Raji (cell line): Measurements from ENCODE around the gene ZNF362.

Experiments
- POLR2A ChIP-seq: IDR thresholded peaks from 2 replicates; pipeline ENCODE4 v1.6.1; 2011; ENCODE audit warnings: low read depth, low read length, control low read depth; ENCODE audit not compliant: insufficient read depth

The ZNF362 gene

DNA sequence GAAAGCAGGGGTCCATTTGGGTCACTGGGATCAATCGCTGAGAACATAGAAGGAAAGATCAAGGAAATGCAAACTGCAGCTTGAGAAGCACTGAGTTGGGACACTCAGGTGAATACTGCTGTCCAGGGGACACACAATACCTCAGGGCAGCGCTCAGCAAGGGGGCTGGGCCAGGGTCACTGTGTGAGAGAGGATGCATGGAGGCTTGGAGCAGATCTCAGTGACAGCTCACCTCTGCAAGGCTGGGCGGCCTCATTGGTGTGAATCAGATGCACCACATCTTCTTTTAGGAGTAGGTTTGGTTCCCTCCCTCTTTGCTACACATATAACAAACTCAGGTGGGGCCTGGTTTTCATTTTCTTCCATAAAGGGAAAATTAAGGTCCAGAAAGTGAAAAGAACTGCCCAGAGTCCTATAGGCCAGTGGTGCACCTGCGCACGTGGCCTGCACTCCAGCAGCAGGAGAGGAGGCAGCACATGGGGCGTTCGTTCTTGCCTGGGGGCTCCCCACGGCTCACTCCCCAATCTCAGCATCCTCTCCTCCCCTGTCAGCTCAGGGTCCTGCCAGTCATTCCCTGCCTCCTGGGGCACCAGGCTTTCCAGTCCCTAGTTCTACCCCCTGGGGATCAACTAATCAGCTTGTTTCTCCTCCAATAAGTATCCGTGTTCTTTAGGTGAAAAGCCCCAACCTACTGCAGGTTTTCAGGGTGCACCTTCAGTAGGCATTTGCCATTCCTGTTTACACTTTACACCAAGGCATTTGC, 63.1 kb downstream of the ZNF362 start:
- TF ChIP-seq POLR2A, result no peak

DNA sequence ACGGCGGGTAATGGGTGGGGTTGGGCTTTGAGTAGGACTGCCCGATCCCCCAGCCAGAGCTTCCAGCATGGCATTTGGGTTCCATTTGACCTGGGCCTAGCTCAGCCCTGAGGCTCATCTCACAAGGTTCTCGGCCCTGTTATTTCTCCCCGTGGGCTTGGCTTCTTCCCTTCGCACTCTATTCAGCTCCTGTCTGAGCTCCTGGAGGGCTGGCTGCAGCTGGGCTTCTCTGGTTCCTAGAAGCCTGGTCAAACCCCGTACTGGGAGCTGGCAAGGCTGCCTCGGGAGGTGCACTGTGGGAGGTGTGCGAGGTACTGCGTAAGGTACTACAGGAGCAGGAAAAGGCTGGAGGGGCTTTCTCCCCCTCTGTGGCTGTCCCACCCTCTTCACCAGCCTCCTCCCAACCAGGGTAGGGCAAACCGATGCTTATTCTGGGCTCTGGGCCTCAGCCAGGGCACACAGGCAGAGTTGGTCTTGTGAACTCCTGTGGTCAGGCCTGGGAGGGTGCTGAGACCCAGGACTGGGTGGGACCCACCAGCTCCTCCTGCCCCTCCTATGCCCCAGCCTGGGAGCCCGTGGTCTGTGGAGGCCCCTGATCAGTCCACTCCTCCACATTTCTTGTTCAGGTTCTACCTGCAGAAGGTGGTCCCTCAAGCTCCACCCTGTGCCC, 63.8 kb downstream of the ZNF362 start:
- no peak for TF ChIP-seq POLR2A

DNA sequence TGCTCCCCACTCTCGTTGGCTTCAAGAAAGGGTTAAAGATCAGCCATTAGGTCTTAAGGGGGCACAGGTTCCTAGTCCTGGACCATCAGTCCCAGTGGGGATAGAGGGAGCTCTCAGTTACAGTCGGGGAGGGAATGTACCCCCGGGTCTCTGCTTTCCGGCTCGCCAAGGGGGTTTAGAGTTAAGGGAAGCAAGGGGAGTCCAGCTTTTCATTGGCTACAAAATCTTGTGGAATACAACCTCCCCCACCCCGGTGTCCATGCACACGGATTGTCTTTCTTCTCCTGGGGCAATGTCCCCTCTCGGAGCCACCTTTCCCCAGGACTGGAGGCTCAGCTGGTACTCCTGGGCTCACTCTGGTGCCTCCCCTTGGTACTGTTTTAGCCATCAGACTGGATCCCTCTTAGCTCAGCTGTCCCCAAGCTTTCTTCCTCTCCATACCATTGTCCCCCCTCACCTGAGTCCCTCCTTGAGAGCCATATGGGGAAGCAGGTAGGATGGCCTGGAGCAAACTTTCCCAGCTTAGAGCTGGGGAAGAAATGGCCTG, 64.4 kb downstream of the ZNF362 start, which contains the start of gene A3GALT2:
A3GALT2 (minus strand) TSS at position 480 of the 547 bp plus-strand sequence; CDS start at position 480, 0 bp downstream.
- TF ChIP-seq POLR2A, result no peak

DNA sequence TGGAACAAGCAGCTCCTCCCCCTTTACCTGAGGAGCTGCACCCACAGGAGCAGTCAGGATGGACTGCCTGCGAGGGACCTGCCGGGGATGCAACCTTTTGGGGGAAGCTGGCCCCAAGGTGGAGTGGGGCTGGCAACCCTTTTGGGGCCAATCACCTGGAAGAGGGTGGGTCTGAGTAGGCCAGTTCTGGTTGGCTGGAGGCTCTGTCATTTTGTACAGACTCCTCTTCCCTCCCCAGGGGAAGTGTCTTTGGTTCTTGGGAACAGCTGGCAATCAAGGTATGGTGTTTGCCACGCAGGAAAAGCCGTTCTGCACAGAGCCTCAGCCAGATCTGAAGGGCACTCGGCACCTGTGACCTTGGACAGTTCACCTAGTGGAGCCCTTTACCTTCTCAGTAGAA, 64.9 kb downstream of the ZNF362 start:
- TF ChIP-seq POLR2A, result no peak

DNA sequence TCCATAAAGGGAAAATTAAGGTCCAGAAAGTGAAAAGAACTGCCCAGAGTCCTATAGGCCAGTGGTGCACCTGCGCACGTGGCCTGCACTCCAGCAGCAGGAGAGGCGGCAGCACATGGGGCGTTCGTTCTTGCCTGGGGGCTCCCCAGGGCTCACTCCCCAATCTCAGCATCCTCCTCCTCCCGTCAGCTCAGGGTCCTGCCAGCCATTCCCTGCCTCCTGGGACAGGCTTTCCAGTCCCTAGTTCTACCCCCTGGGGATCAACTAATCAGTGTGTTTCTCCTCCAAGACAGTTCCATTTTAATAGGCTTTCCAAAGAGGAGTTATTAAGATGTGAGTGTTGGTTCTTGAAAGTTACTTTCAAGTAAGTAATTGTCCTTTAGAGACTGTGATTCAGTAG, 65.8 kb downstream of the ZNF362 start:
- no peak for TF ChIP-seq POLR2A

DNA sequence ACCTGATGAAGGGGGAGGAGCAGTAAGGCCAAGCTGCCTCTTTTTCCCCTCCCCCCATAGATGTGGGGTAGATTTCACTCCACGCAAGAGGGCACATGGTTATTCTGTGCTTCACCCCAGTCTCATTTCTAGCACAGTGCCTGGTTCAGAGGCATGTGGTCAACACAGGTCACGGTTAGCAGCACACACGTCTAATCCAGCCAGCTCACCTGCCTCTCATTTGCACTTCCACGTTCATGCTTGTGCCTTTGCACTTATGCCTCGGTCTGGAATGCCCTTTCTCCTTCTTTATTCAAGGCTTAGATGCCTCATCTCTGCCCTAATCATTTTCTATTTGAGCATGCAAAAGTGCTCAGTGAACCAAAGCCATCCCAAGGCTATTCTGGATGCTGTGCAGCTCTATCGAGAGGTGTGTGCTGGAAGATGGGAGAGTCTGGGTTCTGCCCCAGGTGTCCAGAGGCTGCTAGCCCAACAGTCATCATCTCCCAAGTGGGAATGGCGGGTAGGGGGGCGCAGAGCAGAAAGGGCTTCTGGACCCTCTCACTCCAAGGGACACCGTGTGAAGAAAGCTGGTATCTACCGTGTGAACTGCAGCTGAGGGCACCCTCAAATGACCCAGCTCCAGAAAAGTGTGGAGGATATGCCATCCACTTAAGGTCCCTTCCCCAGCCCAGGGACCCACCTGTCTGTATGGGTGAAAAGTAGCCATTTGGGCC, 66.7 kb downstream of the ZNF362 start:
- TF ChIP-seq POLR2A, result no peak

DNA sequence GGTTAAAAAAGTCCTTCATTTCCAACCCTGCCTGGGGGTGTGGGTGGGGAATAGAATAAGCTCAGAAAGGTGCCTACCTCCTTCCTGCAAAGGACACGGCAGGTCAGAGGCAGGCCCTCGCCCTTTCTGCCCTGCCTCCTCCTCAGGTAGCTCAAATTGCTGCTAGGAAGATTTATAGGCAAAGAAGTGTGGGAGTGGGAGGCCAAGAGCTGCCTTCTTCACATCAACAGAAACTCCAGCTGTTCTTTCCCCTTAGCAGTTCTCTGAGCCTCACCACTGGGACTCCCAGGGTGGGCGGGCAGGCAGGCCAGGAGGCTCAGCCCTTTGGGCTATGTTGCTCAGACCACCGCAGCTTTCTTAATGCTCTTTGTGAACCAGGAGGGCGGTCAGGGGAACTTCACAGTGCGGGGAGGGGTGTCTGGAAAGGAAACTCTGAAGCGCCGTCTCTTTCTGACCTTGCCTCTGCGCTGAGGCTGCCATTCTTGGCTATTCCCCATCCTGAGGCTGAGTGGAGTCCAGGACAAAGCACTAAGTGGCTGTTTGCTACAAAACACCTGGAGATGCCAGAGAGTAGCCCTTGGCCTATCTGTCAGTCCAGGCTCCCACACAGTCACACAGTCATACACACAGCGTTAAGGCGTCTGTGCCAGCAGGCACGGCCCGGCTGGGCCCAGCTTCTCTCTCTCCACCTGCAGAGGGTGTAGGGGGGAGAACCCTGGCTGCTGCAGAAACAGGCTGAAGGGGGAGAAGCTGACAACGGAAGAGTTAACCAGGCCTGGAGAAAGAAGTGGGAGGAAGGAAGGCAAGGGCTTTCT, 67.6 kb downstream of the ZNF362 start:
- no peak for TF ChIP-seq POLR2A

DNA sequence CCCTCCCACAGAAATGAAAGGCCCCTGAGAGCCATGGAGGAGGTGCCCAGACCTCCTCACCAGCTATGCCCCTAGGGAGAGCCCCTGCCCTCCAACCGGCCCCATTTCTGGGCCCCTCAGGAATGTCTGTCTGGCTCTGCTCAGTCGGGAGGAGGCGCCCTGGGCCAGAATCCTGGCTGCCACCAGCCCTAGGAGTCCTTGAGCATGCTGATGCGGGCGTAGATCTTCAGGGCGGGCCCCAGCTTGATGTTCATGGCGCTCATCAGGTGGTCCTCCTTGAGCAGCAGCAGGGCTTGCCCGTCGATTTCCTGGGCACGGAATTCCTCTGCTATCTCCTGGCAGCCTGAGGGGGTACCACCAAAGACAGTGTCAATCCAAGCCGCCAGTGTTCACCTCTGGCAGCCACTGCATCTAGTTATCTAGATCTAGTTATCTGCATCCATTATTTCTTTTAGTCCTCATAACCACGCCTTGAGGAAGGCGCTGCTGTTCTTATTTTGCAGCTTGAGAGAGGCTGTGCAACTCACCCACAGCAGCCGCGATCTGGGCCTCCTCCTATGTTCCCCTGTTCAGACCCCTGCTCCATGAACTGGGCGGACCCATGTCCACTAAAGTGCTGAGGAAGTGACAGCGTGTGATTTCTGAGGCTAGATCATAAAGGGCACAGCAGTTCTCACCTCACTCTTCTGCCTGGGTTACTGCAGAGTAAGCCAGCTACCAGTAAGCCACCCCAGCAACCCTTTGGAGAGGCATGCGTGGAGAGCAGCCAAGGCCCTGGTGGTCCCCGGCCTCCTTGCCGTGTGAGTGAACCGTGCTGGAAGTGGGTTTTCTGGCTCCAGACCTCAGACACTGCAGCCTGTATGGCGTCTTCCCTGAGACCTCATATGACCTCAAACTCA, 68.6 kb downstream of the ZNF362 start:
- no peak for TF ChIP-seq POLR2A

DNA sequence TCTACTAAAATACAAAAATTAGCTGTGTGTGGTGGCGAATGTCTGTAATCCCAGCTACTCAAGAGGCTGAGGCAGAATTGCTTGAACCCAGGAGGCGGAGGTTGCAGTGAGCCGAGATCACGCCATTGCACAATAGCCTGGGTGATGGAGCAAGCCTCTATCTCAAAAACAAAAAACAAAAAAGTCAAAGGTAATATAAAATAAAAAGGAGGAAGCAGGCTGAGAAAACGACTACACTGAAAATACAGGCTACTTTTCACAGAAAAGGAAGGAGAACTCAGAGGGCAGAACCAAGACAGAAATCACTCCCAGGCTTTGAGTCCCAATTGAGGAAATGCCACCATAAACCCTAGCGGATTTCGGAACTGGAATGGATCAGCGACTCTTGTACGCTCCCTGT, 70.5 kb downstream of the ZNF362 start:
- TF ChIP-seq POLR2A, result no peak

DNA sequence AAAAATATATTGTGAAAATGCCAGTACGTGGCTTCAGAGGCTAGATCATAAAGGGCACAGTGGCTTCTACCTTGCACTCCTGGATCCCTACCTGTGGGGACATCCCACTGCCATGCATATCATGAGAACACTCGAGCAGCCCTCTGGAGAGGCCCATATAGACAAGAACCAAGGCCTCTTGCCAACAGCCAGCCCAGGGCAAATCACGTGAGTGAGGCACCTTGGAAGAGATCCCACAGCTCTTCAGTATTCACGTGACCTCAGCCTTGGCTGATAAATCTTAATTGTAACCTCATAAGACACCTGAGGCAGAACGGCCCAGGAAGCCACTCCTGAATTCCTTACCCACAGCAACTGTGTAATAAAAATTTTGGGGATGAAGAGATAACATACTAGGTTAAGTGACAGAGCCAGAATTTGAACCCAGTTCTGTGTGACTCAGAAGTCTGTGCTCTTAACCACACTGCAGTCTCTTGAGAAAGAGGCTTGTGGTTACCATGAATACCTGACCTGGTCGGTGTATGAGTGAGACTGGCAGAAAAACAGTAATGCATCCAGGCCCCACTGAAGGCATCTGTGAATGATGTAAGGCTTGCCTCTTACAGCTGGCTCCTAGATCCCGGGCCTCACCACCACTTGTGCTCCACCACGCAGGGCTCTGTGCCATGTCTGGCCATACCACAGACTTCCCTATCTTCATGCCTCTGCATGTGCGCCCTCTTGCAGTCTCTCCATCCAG, 71.5 kb downstream of the ZNF362 start:
- TF ChIP-seq POLR2A, result no peak

DNA sequence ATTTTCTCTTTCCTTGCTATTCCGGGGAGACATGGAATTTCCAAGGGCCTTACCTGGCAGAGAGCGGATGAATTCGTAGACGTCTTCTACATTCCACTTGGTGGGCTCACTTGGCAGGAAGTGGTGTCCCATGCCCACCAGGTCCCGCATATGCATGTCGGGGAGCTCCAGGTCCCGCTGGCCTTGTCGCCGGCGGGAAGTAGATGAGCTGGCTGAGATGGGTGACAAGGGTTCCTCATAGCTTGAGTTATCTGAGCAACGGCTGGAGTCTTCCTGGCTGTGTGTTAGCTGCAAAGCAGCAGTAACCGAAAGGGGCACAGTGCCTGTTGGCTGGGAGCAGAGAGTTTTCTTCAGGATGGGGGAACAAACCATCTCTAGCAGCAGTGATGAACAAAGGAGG, 72.5 kb downstream of the ZNF362 start:
- TF ChIP-seq POLR2A, result no peak

DNA sequence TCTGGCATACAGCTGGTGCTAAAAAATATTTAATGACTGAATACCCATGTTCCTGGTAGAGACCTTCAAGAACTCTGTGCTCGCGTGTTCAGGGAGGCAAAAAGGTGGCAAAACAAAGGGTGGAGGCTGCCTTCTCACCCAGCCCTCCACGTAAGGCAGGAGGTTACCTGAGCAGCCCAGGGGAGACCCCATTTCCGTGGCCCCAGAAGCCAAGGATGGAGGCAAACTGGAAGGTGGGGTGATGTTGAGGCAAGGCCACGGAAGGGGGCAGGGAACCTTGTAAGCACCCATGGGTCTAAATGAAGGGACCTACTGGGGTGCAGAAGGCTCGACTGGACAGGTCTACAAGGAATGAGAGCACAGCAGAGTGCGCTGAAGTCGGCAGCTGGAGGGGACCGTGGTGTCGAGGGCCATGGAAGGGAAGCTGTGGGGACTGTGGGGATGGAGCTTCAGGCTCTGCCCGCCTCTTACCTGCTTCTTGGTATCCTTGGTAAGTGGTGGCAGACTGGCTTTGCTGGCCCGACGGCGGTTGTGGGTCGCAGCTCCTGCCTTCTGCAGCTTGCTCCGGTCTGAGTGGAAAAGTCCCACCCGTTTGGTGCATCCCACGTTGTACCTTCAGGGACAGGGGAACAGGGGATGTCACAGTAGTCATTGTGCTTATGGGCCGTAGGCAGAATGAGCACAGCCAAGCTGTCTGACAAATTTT, 73.5 kb downstream of the ZNF362 start:
- TF ChIP-seq POLR2A, result no peak
